D721Med (cell line): Measurements from ENCODE around the gene LCP2.
A peak's percentile ranks its signal among the peaks of the same experiment; 100 is the strongest.

ENCODE experiments used
- DNase-seq: peaks from one replicate; pipeline ENCODE4 v3.0.0; 2011; ENCODE audit warnings: low spot score; ENCODE audit not compliant: insufficient read length
- FAIRE-seq: peaks from 2 replicates; lab custom pipeline; 2011; peaks lifted over from hg19 to GRCh38; lab: Jason Lieb, UNC
- TF ChIP-seq, protein P1 (sequence below): IDR thresholded peaks from 2 replicates; pipeline ENCODE4 v1.5.1; 2012; ENCODE audit warnings: mild to moderate bottlenecking, control low read depth; ENCODE audit not compliant: insufficient read depth; ENCODE audit errors: missing control alignments

The LCP2 gene

DNA sequence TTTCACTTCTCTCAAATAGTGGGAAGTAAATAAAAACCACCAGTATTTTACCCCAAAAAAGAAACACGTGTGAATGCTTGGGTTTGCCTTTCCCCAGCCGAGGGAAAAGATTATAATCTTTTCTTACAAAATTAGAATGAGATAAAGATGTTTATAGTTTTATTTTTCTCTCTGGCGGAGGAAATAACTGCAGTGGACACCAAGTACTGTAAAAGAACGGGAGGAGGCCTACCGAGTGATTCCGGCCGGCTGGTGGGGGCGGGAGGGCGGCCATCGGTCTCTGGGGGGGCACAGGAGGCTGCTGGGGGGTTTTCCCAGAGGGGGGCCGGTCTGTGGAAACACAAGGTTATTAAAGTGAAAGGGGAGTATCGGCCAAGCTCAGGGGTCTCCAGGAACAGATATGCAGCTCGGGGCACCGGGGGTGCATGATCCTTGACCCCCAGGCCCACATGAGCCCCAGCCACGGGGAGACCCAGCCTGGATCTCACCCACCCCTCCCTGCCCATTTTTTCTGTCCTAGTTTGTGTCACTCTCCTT, 29.4 kb downstream of the LCP2 start:
- no peak for DNase-seq

DNA sequence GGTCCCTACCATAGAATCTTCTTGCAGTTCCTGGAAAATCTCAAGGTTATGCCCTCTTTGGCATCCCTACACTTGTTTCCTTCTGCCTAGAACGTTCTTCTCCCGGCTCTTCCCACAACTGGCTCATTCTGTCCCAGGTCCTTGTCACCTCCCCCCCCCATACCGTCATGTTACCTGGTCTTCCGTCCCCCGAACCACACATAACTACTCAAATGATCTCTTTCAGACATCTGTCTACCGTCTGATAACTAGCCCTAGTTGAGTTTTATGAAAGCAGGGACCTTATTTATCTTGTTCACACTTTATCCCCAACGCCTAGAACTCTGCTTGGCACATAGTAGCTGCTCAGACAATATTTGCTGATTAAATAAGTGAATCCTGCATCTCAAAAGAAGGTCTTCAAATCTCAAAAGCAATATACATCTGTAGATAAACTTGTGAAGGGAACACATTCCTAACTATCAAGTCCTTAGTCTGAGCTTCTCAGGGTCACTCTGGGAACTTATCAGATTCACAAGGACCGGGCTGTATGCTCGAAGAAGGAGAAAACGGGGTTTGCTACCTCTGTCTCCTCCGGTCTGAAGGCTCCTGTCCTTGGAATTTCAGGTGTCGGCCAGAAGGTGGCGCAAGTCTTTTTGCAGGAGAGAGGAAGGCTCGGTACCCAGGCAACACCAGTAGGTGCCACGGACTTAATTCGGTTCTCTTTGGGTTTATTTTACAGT, 30.0 kb downstream of the LCP2 start:
- TF ChIP-seq, protein P1, sequence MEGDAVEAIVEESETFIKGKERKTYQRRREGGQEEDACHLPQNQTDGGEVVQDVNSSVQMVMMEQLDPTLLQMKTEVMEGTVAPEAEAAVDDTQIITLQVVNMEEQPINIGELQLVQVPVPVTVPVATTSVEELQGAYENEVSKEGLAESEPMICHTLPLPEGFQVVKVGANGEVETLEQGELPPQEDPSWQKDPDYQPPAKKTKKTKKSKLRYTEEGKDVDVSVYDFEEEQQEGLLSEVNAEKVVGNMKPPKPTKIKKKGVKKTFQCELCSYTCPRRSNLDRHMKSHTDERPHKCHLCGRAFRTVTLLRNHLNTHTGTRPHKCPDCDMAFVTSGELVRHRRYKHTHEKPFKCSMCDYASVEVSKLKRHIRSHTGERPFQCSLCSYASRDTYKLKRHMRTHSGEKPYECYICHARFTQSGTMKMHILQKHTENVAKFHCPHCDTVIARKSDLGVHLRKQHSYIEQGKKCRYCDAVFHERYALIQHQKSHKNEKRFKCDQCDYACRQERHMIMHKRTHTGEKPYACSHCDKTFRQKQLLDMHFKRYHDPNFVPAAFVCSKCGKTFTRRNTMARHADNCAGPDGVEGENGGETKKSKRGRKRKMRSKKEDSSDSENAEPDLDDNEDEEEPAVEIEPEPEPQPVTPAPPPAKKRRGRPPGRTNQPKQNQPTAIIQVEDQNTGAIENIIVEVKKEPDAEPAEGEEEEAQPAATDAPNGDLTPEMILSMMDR, result peak; percentile 75
- FAIRE-seq, result no peak
- DNase-seq, result peak; percentile 34

More for the DNA sequence above, 29.4 kb downstream of the LCP2 start:
- TF ChIP-seq, protein P1, result no peak
- no peak for FAIRE-seq

DNA sequence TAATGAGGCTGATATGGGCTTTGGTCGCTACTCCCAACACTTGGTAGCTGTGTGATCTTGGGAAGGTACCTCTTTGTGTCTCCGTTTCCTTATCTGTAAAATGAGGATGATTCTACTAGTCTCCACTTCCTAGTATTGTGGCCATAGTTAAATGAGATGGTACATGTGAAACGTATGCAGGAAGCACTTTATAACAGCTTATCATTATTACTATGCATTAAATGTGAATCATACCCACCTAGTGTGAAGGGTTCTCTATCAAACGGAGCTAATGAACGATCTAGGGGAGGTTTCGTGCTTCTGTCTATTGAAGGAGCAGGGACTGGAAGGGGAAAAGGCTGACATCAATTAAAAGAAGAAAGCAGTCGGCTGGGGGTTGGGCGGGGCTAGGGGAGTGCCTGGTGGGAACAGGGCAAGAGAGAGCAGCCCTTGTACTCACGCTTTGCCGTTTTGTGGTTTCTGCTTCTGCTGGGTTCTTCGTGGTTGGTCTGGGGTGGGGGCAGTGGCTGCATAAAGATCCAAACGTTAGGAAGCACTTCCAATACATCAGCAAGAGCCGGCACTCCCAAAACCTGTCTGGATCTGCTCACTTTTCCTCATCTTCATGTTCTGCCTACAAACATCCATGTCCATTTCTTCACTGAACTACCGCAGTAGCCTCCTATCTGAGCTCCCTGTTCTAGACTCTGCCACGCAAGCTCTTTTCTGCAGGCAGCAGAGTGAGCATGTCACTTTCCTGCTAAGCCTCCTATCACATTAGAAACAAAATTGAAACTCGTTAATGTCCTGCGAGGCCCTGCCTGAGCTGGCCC, 30.8 kb downstream of the LCP2 start:
- no peak for DNase-seq
- no peak for FAIRE-seq
- TF ChIP-seq, protein P1, result no peak

DNA sequence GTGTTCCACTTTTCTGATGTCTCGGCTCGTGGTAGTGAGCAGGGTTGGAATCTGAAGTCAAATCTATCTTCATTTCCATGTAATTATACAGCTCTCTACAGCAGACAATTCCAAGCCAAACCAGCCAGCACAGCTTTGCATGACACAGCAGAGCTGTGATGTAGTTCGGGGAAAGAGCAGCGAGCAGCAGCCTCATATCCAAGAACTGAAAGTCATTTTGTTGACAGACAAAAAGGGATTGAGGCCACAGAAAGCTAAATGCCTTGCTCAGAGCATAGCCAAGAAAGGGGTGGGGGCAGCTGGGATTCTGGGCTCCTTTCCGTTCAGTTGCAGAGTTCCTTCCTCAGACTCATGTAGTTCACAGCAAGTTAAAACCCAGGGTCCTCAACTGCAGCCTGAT, 32.1 kb downstream of the LCP2 start:
- TF ChIP-seq, protein P1, result no peak
- FAIRE-seq (no peak), DNase-seq (no peak)

DNA sequence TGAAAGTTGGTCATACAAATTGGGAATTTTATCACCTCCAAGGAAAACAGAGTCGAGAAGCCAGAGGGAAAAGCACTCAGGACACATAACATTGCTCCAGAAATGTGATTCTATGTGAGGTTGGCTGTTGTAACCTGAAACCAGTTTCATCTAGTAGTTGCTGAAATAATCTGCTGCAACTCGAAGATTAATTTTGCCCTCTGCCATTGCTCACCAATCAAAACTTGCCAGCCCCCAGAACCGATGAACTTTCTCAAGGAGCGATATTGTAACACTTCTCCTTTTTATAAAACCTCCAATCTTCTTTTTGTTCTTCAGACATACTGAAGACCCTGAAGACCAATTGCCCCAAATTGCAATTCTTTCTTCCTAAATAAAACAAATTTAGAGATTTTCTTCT, 33.7 kb downstream of the LCP2 start:
- DNase-seq (no peak), FAIRE-seq (no peak)
- TF ChIP-seq, protein P1, result no peak

- FAIRE-seq (no peak), DNase-seq (no peak)
- TF ChIP-seq, protein P1, result no peak
Observed at GRCh38 chr5:170262061-170263045, 35.2 kb downstream of the LCP2 start.
